SU-DHL-6 (cell line): Measurements from ENCODE around the gene AGTPBP1.

Source experiments
- EZH2phosphoT487 ChIP-seq: fragments of 200-600 bp; sonication (generic), shearing (Covaris generic); conservative IDR thresholded peaks from 2 replicates; pipeline ENCODE4 v1.6.1; 2018; ENCODE audit warnings: mild to moderate bottlenecking, antibody characterized with exemption, low read length, moderate library complexity, mixed read lengths
- TF ChIP-seq, protein P1 (sequence below): fragments of 200-600 bp; sonication (generic); IDR thresholded peaks from one replicate; pipeline ENCODE4 v1.5.1; 2017; ENCODE audit warnings: antibody characterized with exemption, mild to moderate bottlenecking, low read length, moderate library complexity; ENCODE audit not compliant: insufficient read depth, poor library complexity, severe bottlenecking

GRCh38 chr9:85743275-85744128 is 1.7 kb upstream of the AGTPBP1 start:
- TF ChIP-seq, protein P1, sequence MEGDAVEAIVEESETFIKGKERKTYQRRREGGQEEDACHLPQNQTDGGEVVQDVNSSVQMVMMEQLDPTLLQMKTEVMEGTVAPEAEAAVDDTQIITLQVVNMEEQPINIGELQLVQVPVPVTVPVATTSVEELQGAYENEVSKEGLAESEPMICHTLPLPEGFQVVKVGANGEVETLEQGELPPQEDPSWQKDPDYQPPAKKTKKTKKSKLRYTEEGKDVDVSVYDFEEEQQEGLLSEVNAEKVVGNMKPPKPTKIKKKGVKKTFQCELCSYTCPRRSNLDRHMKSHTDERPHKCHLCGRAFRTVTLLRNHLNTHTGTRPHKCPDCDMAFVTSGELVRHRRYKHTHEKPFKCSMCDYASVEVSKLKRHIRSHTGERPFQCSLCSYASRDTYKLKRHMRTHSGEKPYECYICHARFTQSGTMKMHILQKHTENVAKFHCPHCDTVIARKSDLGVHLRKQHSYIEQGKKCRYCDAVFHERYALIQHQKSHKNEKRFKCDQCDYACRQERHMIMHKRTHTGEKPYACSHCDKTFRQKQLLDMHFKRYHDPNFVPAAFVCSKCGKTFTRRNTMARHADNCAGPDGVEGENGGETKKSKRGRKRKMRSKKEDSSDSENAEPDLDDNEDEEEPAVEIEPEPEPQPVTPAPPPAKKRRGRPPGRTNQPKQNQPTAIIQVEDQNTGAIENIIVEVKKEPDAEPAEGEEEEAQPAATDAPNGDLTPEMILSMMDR, result no peak
- TF ChIP-seq EZH2phosphoT487, result no peak
